Measurements from ENCODE around the gene SCNN1G. TPM values are rescaled to one million over a fixed set of nuclear protein-coding genes. Genes with fewer than 3 reads are reported as not detected.

Gene SCNN1G
- total RNA-seq, 4 donors from 2014 or later, result 0.20 TPM; not detected in 3

- H3K27me3 ChIP-seq, result peaks cover 0 to 5% of the 10 kb centered on the region in 2 donors
- peaks cover 0 to 17% (median 7%) of the 10 kb centered on the region in 4 donors for H3K4me1 ChIP-seq
- H3K4me3 ChIP-seq, result no peak overlapping the region
- WGBS, 2 donors, result 82 to 85% methylated on average over 12 of the region's 12 CpGs
- DNase-seq (ENCODE audit: low spot score in 2 of 2), result no peak
- H3K36me3 ChIP-seq, result no peaks in the 10 kb centered on the region
- H3K27ac ChIP-seq, result no peak overlapping the region
- no peak for TF ChIP-seq POLR2A (IDR thresholded peaks at IDR 0.05)
- no peak for TF ChIP-seq EP300 (IDR thresholded peaks at IDR 0.05)
- TF ChIP-seq CTCF (IDR thresholded peaks at IDR 0.05), result no peak
- no peaks in the 10 kb centered on the region for H3K9me3 ChIP-seq
Observed at GRCh38 chr16:23152386-23153178, 30.0 kb upstream of the SCNN1G start.

DNA sequence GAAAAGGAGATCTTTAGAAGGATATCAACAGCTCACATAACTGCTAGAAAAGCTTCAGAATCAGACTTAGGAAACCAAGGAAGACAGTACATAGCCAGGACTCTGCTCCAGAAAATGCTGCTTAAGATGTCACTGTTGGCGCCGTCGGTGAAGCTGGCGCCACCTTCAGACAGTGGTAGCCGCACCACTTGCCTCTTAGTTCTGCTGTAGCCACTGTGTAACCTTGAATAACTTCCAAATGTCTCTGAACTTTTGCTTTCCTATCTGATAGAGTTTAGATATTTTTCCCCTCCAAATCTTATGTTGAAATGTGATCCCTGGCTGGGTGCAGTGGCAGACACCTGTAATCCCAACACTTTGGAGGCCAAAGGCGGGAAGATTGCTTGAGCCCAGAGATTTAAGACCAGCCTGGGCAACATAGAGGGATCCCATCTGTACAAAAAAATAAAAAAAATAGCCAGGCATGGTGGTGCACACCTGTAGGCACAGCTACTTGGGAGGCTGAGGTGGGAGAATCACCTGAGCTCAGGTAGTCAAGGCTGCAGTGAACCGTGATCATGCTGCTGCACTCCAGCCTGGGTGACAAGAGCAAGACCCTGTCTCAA is 27.0 kb upstream of the SCNN1G start:
- no peak overlapping the region for H3K27ac ChIP-seq
- no peak for DNase-seq (ENCODE audit: low spot score in 2 of 2)
- WGBS, 2 donors, result 30 to 33% methylated on average over 7 of the region's 7 CpGs
- peaks cover 0 to 5% of the 10 kb centered on the region in 2 donors for H3K27me3 ChIP-seq
- no peak overlapping the region for H3K4me3 ChIP-seq
- TF ChIP-seq POLR2A (IDR thresholded peaks at IDR 0.05), result no peak
- TF ChIP-seq EP300 (IDR thresholded peaks at IDR 0.05), result no peak
- TF ChIP-seq CTCF (IDR thresholded peaks at IDR 0.05), result no peak
- no peaks in the 10 kb centered on the region for H3K4me1 ChIP-seq
- H3K36me3 ChIP-seq, result no peaks in the 10 kb centered on the region
- H3K9me3 ChIP-seq, result no peaks in the 10 kb centered on the region

GRCh38 chr16:23156110-23156509 is 26.4 kb upstream of the SCNN1G start:
- Histone ChIP-seq H3K36me3 (no peaks in the 10 kb centered on the region), H3K27me3 (peaks cover 0 to 5% of the 10 kb centered on the region in 2 donors), H3K4me1 (no peaks in the 10 kb centered on the region), H3K9me3 (no peaks in the 10 kb centered on the region), H3K4me3 (no peak overlapping the region), H3K27ac (no peak overlapping the region)
- no peak for TF ChIP-seq EP300 (IDR thresholded peaks at IDR 0.05)
- no peak for TF ChIP-seq CTCF (IDR thresholded peaks at IDR 0.05)
- no peak for TF ChIP-seq POLR2A (IDR thresholded peaks at IDR 0.05)
- DNase-seq (ENCODE audit: low spot score in 2 of 2), result no peak
- 41 to 54% methylated on average over 3 of the region's 3 CpGs for WGBS, 2 donors

- no peak for DNase-seq (ENCODE audit: low spot score in 2 of 2)
- Histone ChIP-seq H3K36me3 (no peaks in the 10 kb centered on the region), H3K9me3 (no peaks in the 10 kb centered on the region), H3K27me3 (peaks cover 0 to 5% of the 10 kb centered on the region in 2 donors), H3K27ac (no peak overlapping the region), H3K4me1 (no peaks in the 10 kb centered on the region), H3K4me3 (no peak overlapping the region)
- 34 to 60% methylated on average over 1 of the region's 1 CpG for WGBS, 2 donors
- no peak for TF ChIP-seq EP300 (IDR thresholded peaks at IDR 0.05)
- TF ChIP-seq CTCF (IDR thresholded peaks at IDR 0.05), result no peak
- TF ChIP-seq POLR2A (IDR thresholded peaks at IDR 0.05), result no peak
Observed at GRCh38 chr16:23156946-23157460, 25.5 kb upstream of the SCNN1G start.

GRCh38 chr16:23158114-23158513 is 24.4 kb upstream of the SCNN1G start:
- WGBS, 2 donors, result 91 to 92% methylated on average over 6 of the region's 6 CpGs
- H3K4me1 ChIP-seq, result no peaks in the 10 kb centered on the region
- DNase-seq (ENCODE audit: low spot score in 2 of 2), result no peak
- H3K9me3 ChIP-seq, result no peaks in the 10 kb centered on the region
- no peak overlapping the region for H3K4me3 ChIP-seq
- no peaks in the 10 kb centered on the region for H3K36me3 ChIP-seq
- no peak overlapping the region for H3K27ac ChIP-seq
- H3K27me3 ChIP-seq, result peaks cover 0 to 5% of the 10 kb centered on the region in 2 donors
- no peak for TF ChIP-seq POLR2A (IDR thresholded peaks at IDR 0.05)
- no peak for TF ChIP-seq CTCF (IDR thresholded peaks at IDR 0.05)

Measured in tibial nerve (tissue), 4 donors.